Activated B cell treated with CpG ODN at 0.5 μM for 24 hours (primary cell): ENCODE measurements around the gene C2CD2L. TPM values are rescaled to one million over a fixed set of nuclear protein-coding genes. Genes with fewer than 3 reads are reported as not detected.

ENCODE experiments used
- ATAC-seq: fragments of 200-7000 bp; cut with Tn5 transposase; one replicate; pipeline ENCODE4 v1.10.0; 2021; ENCODE audit warnings: low read depth, mild to moderate bottlenecking, moderate library complexity
- CTCF ChIA-PET: fragments of 350-600 bp; sonication (Branson Sonifier 250); formaldehyde crosslinking; loops from one replicate; lab custom pipeline; 2021; ENCODE audit warnings: antibody characterized with exemption; lab: Charles Lee
- POLR2A ChIA-PET: fragments of 350-600 bp; sonication (Branson Sonifier 250); formaldehyde crosslinking; loops from one replicate; lab custom pipeline; 2021; ENCODE audit warnings: antibody characterized with exemption; lab: Charles Lee
- DNase-seq: peaks from one replicate; pipeline ENCODE4 v3.0.0; 2022
- H3K27ac Mint-ChIP-seq: one replicate; pipeline ENCODE4 v1.8.0; 2020; ENCODE audit warnings: mixed read lengths
- H3K27me3 Mint-ChIP-seq: one replicate; pipeline ENCODE4 v1.8.0; 2021; ENCODE audit warnings: mixed read lengths
- H3K36me3 Mint-ChIP-seq: one replicate; pipeline ENCODE4 v1.8.0; 2021; ENCODE audit warnings: low read depth, mixed read lengths
- H3K4me1 Mint-ChIP-seq: one replicate; pipeline ENCODE4 v1.8.0; 2021; ENCODE audit warnings: mixed read lengths
- H3K4me3 Mint-ChIP-seq: one replicate; pipeline ENCODE4 v1.8.0; 2020; ENCODE audit warnings: mild to moderate bottlenecking, mixed read lengths
- H3K9me3 Mint-ChIP-seq: one replicate; pipeline ENCODE4 v1.8.0; 2020; ENCODE audit warnings: mixed read lengths
- intact Hi-C: fragments of 100-400 bp; cut with micrococcal nuclease; formaldehyde crosslinking; loops from one replicate; pipeline ENCODE4 v1.15.1; 2024
- total RNA-seq: library from RNA; stranded (reverse); gene quantifications from 2 replicates; pipeline ENCODE4 v1.2.3, GENCODE V29; 2022
- TF ChIP-seq, protein P1 (sequence below): fragments of 200-600 bp; IDR thresholded peaks from one replicate; pipeline ENCODE4 v1.8.0; 2022; ENCODE audit warnings: antibody characterized with exemption, mild to moderate bottlenecking

C2CD2L gene
- total RNA-seq, 1 donor from 2014 or later = 6.7 TPM

GRCh38 chr11:119156496-119156895, 49.4 kb downstream of the C2CD2L start:
- H3K4me3 Mint-ChIP-seq = no peak overlapping the region
- TF ChIP-seq, protein P1, sequence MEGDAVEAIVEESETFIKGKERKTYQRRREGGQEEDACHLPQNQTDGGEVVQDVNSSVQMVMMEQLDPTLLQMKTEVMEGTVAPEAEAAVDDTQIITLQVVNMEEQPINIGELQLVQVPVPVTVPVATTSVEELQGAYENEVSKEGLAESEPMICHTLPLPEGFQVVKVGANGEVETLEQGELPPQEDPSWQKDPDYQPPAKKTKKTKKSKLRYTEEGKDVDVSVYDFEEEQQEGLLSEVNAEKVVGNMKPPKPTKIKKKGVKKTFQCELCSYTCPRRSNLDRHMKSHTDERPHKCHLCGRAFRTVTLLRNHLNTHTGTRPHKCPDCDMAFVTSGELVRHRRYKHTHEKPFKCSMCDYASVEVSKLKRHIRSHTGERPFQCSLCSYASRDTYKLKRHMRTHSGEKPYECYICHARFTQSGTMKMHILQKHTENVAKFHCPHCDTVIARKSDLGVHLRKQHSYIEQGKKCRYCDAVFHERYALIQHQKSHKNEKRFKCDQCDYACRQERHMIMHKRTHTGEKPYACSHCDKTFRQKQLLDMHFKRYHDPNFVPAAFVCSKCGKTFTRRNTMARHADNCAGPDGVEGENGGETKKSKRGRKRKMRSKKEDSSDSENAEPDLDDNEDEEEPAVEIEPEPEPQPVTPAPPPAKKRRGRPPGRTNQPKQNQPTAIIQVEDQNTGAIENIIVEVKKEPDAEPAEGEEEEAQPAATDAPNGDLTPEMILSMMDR = no peak
- no peaks in the 10 kb centered on the region for H3K9me3 Mint-ChIP-seq
- H3K4me1 Mint-ChIP-seq = no peaks in the 10 kb centered on the region
- CTCF ChIA-PET = no interaction called here
- POLR2A ChIA-PET = interaction anchor here (0.5 kb wide), 1 partner anchor 88 kb away, joined by 7 read pairs; no protein-coding TSS in a partner anchor
- H3K27me3 Mint-ChIP-seq = peaks cover 28% of the 10 kb centered on the region
- ATAC-seq = no peak
- no peaks in the 10 kb centered on the region for H3K36me3 Mint-ChIP-seq
- intact Hi-C loops = no loop called here
- no peak overlapping the region for H3K27ac Mint-ChIP-seq
- no peak for DNase-seq

DNA sequence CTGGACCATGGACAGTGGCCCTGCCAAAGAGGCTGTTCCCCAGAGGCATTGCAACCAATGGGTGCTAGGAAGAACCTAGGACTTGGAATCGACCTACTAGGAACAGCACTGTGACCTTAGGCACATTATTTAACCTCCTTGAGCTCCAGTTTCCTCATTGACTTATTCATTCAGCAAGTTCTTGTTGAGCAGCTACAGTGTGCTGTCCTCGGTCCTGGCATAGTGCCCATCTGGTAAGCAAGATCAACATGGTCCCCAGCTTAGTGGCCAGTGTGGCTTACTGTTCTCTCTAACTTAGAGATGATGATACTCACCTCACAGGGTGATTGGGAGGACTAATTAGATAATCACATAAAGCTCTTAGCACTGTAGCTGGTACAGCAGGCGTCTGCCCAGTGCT, 49.9 kb downstream of the C2CD2L start:
- no peaks in the 10 kb centered on the region for H3K9me3 Mint-ChIP-seq
- H3K4me1 Mint-ChIP-seq = no peaks in the 10 kb centered on the region
- ChIA-PET CTCF (no interaction called here), POLR2A (interaction anchor here (0.5 kb wide), 1 partner anchor 89 kb away, joined by 7 read pairs; no protein-coding TSS in a partner anchor)
- H3K27me3 Mint-ChIP-seq = peaks cover 27% of the 10 kb centered on the region
- intact Hi-C loops = no loop called here
- no peak overlapping the region for H3K27ac Mint-ChIP-seq
- DNase-seq (no peak), ATAC-seq (no peak)
- no peak overlapping the region for H3K4me3 Mint-ChIP-seq
- no peaks in the 10 kb centered on the region for H3K36me3 Mint-ChIP-seq
- TF ChIP-seq, protein P1 = no peak

DNA sequence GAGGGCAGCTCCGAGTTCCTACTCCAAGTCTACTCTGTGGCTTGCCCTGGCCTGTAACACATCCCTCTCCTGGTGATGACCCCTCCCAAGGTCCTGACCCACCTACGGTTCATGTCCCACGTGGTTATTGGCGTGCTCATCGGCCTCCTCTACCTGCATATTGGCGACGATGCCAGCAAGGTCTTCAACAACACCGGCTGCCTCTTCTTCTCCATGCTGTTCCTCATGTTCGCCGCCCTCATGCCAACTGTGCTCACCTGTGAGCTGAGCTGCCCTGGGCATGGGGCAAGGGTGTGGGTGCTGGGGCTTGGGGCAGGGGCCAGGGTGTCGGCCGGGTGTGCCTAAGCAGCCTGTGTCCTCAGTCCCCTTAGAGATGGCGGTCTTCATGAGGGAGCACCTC, 51.3 kb downstream of the C2CD2L start:
- TF ChIP-seq, protein P1 = no peak
- no peaks in the 10 kb centered on the region for H3K36me3 Mint-ChIP-seq
- CTCF ChIA-PET = no interaction called here

DNA sequence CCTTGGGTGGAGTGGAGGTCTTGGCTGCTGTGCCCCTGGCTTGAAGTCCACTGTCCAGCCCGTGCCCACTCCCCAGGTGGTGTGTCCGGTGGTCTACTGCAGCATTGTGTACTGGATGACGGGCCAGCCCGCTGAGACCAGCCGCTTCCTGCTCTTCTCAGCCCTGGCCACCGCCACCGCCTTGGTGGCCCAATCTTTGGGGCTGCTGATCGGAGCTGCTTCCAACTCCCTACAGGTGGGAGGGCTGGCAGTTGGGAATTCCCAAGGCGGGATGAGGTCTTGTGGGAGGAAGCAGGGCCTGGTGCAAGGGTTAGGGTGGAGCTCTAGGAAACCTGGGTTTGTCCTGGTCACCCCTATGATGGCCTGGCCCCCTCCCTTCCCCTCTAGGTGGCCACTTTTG, 53.0 kb downstream of the C2CD2L start:
- no peaks in the 10 kb centered on the region for H3K9me3 Mint-ChIP-seq
- H3K27ac Mint-ChIP-seq = no peak overlapping the region
- H3K36me3 Mint-ChIP-seq = no peaks in the 10 kb centered on the region
- peaks cover 6% of the 10 kb centered on the region for H3K27me3 Mint-ChIP-seq
- DNase-seq (no peak), ATAC-seq (no peak)
- POLR2A ChIA-PET = interaction anchor here (1.3 kb wide), 1 partner anchor 9 kb away, joined by 3 read pairs; no protein-coding TSS in a partner anchor
- no peak overlapping the region for H3K4me3 Mint-ChIP-seq
- TF ChIP-seq, protein P1 = no peak
- CTCF ChIA-PET = no interaction called here
- H3K4me1 Mint-ChIP-seq = no peaks in the 10 kb centered on the region
- intact Hi-C loops = no loop called here

More for the DNA sequence above, 51.3 kb downstream of the C2CD2L start:
- H3K4me3 Mint-ChIP-seq = no peak overlapping the region
- ATAC-seq (no peak), DNase-seq (no peak)
- no peak overlapping the region for H3K27ac Mint-ChIP-seq
- H3K27me3 Mint-ChIP-seq = peaks cover 17% of the 10 kb centered on the region
- no peaks in the 10 kb centered on the region for H3K4me1 Mint-ChIP-seq
- no peaks in the 10 kb centered on the region for H3K9me3 Mint-ChIP-seq
- intact Hi-C loops = no loop called here
- POLR2A ChIA-PET = interaction anchor here (0.9 kb wide), 1 partner anchor 11 kb away, joined by 3 read pairs; no protein-coding TSS in a partner anchor

DNA sequence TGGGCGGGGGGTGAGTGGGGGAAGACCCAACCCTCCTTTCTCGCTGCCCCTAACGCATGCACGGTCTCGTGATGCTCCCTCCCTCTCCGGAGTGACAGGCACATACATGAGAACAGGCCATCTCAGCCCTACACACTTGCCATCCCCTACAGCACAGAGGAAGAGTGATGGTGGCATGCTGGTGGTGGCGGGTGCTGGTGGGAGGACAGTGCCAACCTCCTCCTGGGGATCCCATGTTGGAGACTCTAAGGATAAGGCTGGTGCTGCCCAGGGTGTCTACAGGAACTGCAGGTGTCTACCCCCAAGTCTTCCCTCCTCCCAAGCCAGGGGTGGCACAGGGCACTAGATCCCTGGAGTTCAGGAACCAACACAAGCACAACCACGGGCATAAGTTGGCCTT, 54.7 kb downstream of the C2CD2L start:
- DNase-seq (no peak), ATAC-seq (no peak)
- CTCF ChIA-PET = no interaction called here
- Mint-ChIP-seq H3K27ac (no peak overlapping the region), H3K4me1 (no peaks in the 10 kb centered on the region), H3K36me3 (no peaks in the 10 kb centered on the region), H3K9me3 (no peaks in the 10 kb centered on the region), H3K27me3 (no peaks in the 10 kb centered on the region), H3K4me3 (no peak overlapping the region)
- TF ChIP-seq, protein P1 = no peak
- POLR2A ChIA-PET = no interaction called here
- intact Hi-C loops = no loop called here
